Measurements from ENCODE around the gene PRUNE2.
A peak's percentile ranks its signal among the peaks of the same experiment; 100 is the strongest.

Gene PRUNE2

DNA sequence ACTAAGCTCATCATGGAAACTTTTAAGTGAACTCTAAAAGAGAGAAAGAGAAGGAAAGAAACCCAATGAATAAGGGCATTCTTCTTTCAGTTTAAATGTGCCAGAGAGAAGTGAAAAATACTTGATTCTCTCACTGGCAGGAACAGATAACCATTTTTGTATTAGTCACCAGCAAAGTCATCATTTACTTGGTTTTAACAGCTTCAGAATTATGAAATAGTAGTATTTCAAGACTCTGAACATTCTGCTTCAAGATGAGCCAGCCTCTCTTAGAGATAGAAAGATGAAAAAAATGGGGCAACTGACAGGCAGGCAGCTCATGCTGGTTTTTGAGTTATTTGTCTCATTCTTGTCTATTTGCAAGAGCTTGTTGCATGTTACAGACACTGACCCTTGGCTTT is 343.4 kb downstream of the PRUNE2 start:
- H3K27ac ChIP-seq (ENCODE audit: poor library complexity, severe bottlenecking), result peak overlapping the region; percentile 8
- DNase-seq (ENCODE audit: low spot score), result no peak
- peak; percentile 70 for ATAC-seq (ENCODE audit: low read depth)

GRCh38 chr9:76561900-76562299 is 344.0 kb downstream of the PRUNE2 start:
- Histone ChIP-seq H3K36me3 (ENCODE audit: low read depth) (no peaks in the 10 kb centered on the region), H3K9me3 (ENCODE audit: severe bottlenecking) (no peaks in the 10 kb centered on the region), H3K4me3 (ENCODE audit: severe bottlenecking) (no peak overlapping the region), H3K27ac (ENCODE audit: poor library complexity, severe bottlenecking) (peak overlapping the region; percentile 8), H3K4me1 (ENCODE audit: insufficient read depth, poor library complexity, severe bottlenecking) (peaks cover 7% of the 10 kb centered on the region), H3K27me3 (ENCODE audit: insufficient read depth, poor library complexity, severe bottlenecking) (no peaks in the 10 kb centered on the region)
- ATAC-seq (ENCODE audit: low read depth), result no peak
- TF ChIP-seq CTCF (IDR thresholded peaks at IDR 0.05; ENCODE audit: poor library complexity, severe bottlenecking), result no peak
- DNase-seq (ENCODE audit: low spot score), result no peak

More for the DNA sequence above, 343.4 kb downstream of the PRUNE2 start:
- Histone ChIP-seq H3K9me3 (ENCODE audit: severe bottlenecking) (no peaks in the 10 kb centered on the region), H3K36me3 (ENCODE audit: low read depth) (no peaks in the 10 kb centered on the region), H3K27me3 (ENCODE audit: insufficient read depth, poor library complexity, severe bottlenecking) (no peaks in the 10 kb centered on the region), H3K4me1 (ENCODE audit: insufficient read depth, poor library complexity, severe bottlenecking) (peaks cover 7% of the 10 kb centered on the region), H3K4me3 (ENCODE audit: severe bottlenecking) (no peak overlapping the region)
- no peak for TF ChIP-seq CTCF (IDR thresholded peaks at IDR 0.05; ENCODE audit: poor library complexity, severe bottlenecking)

Measured in RWPE2 (cell line).